GM12892 (cell line): ENCODE data around the gene CLDN6.

Experiments used
- POLR2A ChIP-seq: IDR thresholded peaks from 2 replicates; pipeline ENCODE4 v1.6.1; 2011; ENCODE audit warnings: low read depth, low read length, control low read depth
- POLR2AphosphoS5 ChIP-seq: IDR thresholded peaks from 2 replicates; pipeline ENCODE4 v1.6.1; 2011; ENCODE audit warnings: low read depth, low read length, control low read depth

GRCh38 chr16:3050487-3050886, 32.5 kb upstream of the CLDN6 start:
- TF ChIP-seq POLR2A (no peak), POLR2AphosphoS5 (no peak)
